GM21360 (cell line): Measurements from ENCODE around the gene ARHGEF3.
A peak's percentile ranks its signal among the peaks of the same experiment; 100 is the strongest.

ENCODE experiments used
- ATAC-seq: cut with Tn5 transposase; IDR thresholded peaks from one replicate; pipeline ENCODE4 v1.9.1; 2021; ENCODE audit warnings: mild to moderate bottlenecking, moderate library complexity; ENCODE audit not compliant: unreplicated experiment

The ARHGEF3 gene

GRCh38 chr3:56796996-56797395 is 4.8 kb downstream of the ARHGEF3 start:
- ATAC-seq = no peak

- ATAC-seq = no peak
Observed at GRCh38 chr3:56796202-56796601, 5.5 kb downstream of the ARHGEF3 start.

GRCh38 chr3:56795829-56796185 is 5.9 kb downstream of the ARHGEF3 start:
- no peak for ATAC-seq

- ATAC-seq = no peak
Observed at GRCh38 chr3:56795097-56795828, 6.5 kb downstream of the ARHGEF3 start.

- ATAC-seq = no peak
Observed at GRCh38 chr3:56792193-56792592, 9.6 kb downstream of the ARHGEF3 start.

GRCh38 chr3:56790016-56790821 is 11.5 kb downstream of the ARHGEF3 start:
- ATAC-seq = no peak

- no peak for ATAC-seq
Observed at GRCh38 chr3:56789076-56789475, 12.7 kb downstream of the ARHGEF3 start.

- no peak for ATAC-seq
Observed at GRCh38 chr3:56788521-56788920, 13.2 kb downstream of the ARHGEF3 start.

- ATAC-seq = no peak
Observed at GRCh38 chr3:56787784-56788256, 13.9 kb downstream of the ARHGEF3 start.

- no peak for ATAC-seq
Observed at GRCh38 chr3:56787258-56787775, 14.4 kb downstream of the ARHGEF3 start.

GRCh38 chr3:56785499-56785898 is 16.2 kb downstream of the ARHGEF3 start:
- ATAC-seq = no peak

GRCh38 chr3:56784448-56785001 is 17.2 kb downstream of the ARHGEF3 start:
- ATAC-seq = no peak

GRCh38 chr3:56783644-56784447 is 17.9 kb downstream of the ARHGEF3 start:
- peak; percentile 95 for ATAC-seq

- no peak for ATAC-seq
Observed at GRCh38 chr3:56782906-56783305, 18.8 kb downstream of the ARHGEF3 start.

GRCh38 chr3:56782215-56782614 is 19.5 kb downstream of the ARHGEF3 start:
- no peak for ATAC-seq

GRCh38 chr3:56781762-56782161 is 20.0 kb downstream of the ARHGEF3 start:
- no peak for ATAC-seq

- no peak for ATAC-seq
Observed at GRCh38 chr3:56780936-56781335, 20.8 kb downstream of the ARHGEF3 start.

GRCh38 chr3:56778893-56779292 is 22.9 kb downstream of the ARHGEF3 start:
- no peak for ATAC-seq

- ATAC-seq = no peak
Observed at GRCh38 chr3:56776556-56776950, 25.2 kb downstream of the ARHGEF3 start.

- no peak for ATAC-seq
Observed at GRCh38 chr3:56775838-56776555, 25.8 kb downstream of the ARHGEF3 start.
